Measurements from ENCODE around the gene CEMIP2.
A peak's percentile ranks its signal among the peaks of the same experiment; 100 is the strongest.
"Not testable (repeated sequence)": the region's sequence is repeated elsewhere in the genome, so short reads cannot be mapped to it uniquely, and the experiment has no call there.

CEMIP2 gene, protein sequence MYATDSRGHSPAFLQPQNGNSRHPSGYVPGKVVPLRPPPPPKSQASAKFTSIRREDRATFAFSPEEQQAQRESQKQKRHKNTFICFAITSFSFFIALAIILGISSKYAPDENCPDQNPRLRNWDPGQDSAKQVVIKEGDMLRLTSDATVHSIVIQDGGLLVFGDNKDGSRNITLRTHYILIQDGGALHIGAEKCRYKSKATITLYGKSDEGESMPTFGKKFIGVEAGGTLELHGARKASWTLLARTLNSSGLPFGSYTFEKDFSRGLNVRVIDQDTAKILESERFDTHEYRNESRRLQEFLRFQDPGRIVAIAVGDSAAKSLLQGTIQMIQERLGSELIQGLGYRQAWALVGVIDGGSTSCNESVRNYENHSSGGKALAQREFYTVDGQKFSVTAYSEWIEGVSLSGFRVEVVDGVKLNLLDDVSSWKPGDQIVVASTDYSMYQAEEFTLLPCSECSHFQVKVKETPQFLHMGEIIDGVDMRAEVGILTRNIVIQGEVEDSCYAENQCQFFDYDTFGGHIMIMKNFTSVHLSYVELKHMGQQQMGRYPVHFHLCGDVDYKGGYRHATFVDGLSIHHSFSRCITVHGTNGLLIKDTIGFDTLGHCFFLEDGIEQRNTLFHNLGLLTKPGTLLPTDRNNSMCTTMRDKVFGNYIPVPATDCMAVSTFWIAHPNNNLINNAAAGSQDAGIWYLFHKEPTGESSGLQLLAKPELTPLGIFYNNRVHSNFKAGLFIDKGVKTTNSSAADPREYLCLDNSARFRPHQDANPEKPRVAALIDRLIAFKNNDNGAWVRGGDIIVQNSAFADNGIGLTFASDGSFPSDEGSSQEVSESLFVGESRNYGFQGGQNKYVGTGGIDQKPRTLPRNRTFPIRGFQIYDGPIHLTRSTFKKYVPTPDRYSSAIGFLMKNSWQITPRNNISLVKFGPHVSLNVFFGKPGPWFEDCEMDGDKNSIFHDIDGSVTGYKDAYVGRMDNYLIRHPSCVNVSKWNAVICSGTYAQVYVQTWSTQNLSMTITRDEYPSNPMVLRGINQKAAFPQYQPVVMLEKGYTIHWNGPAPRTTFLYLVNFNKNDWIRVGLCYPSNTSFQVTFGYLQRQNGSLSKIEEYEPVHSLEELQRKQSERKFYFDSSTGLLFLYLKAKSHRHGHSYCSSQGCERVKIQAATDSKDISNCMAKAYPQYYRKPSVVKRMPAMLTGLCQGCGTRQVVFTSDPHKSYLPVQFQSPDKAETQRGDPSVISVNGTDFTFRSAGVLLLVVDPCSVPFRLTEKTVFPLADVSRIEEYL (N-terminal part only)

DNA sequence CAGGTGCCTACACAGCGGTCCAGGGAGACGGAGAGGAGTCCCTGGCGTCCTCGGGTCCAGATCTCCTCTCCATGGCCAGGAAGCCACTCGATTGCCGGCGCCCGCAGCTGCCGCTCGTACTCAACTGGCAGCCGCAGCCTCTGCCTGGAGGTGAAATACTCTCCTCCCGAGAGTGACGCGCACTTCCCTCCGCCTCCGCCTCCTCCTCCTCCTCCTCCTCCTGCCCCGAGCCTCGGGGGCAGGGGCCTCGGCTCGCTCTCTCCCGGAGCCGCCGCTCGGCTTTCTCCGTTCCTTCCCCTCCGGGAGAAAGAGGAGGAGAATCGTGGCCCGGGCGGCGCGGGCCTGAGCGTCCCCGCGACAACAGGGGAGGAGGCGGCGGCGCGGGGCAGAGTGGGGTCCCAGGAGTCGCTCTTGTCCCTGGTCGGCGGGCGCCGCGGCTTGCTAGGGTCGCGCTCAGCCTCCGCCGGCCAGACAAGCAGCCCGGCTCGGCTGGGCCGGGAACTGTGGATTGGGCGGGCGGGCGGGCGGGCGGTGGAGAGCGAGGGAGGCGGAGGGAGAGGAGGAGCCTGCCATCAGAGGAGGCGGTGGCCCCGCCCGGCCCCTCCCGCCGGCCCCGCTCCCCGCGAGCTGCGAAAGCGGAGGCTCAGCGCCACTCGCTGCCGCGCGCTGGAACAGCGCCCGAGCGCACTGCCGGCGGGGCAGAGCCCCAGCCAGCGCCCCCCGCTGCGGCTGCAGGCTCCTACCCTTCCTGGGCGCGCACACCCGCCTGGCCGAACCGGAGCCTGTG lies at the start of gene CEMIP2:
Gene CEMIP2, minus strand, starts transcription at position 126 of the 787 bp plus-strand sequence. CDS start 18,140 bp downstream, outside the sequence.
- peak; percentile 94 for DNase-seq

DNA sequence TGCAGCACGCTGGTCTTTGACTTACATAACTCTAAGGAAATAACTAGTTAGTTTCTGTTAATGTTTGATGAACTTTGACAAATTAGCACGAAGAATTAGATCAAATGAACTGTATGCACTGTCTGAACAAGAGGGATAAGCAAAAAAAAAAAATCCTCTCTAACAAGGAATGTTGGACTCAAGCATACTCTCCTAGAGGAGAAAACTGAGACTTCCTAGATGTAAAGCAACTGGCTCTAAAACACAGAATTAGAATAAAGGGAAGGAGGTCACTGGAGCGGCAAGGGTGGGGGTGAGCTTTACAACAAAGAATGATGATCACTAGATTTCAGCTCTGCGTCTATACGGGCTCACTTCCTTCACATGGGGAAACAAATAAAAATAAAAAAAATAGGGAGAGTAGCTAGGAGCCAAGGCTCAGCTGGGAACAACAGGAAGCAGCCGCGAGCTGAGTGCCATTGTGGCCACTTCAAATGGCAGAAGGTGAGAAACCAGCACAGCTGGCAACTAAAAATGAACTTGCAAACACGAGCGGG lies 48.7 kb upstream of the CEMIP2 start:
- DNase-seq: no peak

DNA sequence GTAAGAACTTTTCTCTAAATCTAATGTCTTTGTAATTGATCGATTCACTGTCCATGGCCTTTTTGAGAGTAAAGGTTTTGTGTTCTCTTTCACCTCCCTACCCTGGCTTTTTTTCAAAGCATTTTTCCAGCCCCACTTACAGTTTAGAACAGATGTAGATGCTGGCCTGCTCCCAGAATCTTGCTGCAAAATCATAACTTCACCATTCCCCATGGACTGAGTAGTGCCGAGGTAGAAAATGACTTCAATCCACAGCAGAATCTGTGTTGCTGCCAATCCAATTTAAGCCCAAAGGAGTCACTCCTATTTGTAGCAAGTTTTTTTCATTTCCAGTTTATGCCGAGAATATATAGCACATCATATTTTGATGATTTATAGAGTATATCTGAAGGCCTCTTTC lies 46.5 kb upstream of the CEMIP2 start:
- no peak for DNase-seq

DNA sequence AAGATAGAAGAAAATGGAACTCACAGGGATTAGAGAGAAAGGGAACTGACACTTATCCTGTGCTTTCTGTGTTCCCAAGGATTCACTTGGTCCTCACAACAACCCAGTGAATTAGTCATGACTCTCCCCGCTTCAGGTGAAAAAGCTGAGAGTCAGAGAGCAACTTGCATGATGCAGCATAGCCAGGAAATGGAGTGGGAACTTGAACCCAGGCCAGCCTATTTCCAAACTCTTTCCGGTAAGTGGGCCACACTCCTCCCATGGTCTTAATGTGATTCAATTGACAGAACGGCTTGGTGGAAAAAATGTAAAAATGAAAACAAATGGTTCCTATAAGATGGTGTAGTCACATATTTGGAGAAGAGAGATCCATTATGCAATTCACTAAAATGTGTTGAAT lies 45.9 kb upstream of the CEMIP2 start:
- DNase-seq: no peak

DNA sequence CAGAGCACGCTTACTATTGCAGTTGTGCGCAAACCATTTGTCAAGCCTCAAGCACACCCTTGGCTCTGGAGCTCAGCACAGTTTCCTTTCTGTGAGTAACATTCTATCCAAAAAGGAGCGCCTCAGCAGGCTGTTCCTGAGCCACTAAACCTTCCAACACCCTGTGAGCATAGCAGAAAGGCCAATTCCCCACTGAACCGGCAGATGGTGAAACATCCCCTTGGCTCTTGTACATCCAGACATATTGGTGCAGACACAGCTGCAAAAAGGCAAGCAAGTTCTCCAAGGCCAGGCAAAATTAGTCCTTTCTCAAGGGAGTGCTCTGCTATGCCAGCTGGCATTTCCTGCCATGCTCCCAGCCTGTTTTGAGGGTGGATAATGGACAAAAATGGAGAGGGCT lies 44.1 kb upstream of the CEMIP2 start:
- DNase-seq: no peak

DNA sequence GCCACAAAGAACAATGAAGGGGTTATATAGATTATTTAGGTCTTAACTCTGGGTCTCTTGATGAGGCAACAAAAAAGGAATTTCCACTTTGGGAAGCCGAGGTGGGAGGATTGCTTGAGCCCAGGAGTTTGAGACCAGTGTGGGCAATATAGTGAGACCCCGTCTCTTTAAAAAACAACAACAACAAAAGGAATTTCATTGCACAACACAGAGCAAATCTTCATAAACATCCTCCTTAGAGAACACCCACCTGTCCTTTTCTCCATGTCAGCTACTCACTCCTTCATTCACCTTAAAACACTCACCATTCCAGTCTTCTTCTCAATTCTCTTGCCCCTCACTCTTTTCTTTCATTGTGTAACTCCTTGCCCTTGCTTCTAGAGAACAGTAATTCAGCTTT lies 39.8 kb upstream of the CEMIP2 start:
- no peak for DNase-seq

DNA sequence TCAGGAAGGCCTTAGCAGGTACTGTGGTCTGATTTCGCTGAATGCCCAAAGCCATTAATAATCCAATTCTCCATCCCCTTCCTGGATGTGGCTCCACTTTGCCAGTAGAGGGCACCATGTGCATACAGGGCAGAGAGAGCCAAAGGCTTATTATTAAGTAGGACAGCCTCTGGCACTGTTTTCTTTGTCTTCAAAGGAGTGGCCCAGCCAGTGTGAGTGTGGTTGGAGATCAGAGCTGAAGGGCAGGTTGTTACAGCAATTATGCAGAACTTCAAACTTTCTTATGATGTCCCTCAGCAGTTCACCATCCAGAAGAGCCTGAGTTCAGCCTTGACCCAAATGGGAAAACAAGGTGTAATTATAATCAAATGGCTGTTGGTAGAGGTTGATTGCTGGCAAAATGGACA lies 38.6 kb upstream of the CEMIP2 start:
- DNase-seq: peak; percentile 78

DNA sequence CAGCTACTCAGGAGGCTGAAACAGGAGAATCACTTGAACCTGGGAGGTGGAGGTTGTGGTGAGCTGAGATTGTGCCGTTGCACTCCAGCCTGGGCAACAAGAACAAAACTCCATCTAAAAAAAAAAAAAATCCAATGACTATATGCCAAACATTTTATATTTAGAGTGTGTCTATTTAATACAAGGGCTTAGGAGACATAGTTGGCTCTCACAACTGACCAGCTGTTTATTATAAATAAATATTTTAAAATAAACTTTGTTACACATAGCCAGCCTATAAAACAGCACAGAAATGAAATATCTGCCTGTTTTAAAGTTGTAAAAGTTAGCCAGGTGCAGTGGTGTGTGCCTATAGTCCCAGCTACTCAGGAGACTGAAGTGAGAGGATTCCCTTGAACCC lies 36.8 kb upstream of the CEMIP2 start:
- DNase-seq: not testable (repeated sequence)

DNA sequence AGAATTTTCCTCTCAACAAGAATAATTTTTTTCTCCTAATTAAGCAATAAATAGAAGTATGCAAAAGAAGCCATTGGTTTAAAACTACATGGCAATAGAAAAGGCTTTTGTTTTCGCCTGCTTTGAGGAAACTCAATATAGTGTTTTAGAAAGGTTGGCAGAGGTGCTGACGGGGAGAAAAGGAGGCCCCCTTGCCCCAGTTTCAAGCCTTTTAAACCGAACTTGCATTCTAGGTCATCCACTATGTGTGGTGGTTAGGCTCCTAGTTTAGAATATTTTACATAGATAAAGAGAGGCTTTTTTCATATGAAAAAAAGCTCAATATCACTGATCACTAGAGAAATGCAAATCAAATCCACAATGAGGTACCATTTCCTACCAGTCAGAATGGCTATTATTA lies 33.5 kb upstream of the CEMIP2 start:
- DNase-seq: no peak

DNA sequence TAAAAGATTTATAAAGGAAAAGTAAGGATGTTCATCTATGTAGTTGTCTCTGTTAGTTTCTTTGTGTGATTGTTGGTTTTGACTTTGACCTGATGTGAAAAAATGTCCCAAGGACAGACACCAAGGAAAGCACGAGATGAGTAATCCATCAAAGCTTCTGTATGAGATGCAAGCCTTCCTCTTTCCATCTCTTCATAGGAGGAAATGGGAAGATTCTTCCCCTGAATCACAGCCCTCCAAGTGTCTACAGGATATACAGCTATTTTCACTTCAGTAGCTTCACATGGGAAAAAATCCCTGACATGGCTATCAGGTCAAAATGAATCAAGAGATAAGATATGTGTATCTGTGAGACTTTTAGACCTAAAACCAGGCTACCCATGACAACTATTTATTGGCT lies 29.0 kb upstream of the CEMIP2 start:
- peak; percentile 10 for DNase-seq

DNA sequence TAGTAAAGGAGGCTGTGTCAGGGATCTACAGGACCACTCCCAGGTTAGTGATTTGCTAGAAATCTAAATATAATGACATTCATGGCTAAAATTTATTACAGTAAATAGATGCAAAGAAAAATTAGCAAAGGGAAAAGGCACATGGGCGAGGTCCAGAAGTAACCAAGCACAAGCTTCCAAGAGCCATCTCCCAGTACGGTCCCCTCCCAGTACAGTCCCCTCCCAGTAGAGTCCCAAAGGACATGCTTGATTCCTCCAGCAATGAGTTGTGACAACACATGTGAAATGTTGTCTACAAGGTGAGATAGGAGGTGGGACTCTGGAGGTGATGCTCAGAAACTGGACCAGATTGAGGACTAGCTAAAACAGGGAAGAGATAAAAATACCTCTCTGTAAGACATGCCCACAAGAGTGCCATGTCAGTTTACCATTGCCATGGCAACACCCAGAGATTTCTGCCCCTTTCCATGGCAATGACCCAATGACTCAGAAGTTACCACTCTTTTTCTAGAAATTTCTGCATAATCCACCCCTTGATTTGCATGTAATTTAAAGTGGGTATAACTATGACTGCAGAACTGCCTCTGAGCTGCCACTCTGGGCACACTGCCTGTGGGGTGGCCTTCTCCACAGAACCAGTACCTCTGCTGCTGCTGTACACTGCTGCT lies 27.9 kb upstream of the CEMIP2 start:
- DNase-seq: no peak

DNA sequence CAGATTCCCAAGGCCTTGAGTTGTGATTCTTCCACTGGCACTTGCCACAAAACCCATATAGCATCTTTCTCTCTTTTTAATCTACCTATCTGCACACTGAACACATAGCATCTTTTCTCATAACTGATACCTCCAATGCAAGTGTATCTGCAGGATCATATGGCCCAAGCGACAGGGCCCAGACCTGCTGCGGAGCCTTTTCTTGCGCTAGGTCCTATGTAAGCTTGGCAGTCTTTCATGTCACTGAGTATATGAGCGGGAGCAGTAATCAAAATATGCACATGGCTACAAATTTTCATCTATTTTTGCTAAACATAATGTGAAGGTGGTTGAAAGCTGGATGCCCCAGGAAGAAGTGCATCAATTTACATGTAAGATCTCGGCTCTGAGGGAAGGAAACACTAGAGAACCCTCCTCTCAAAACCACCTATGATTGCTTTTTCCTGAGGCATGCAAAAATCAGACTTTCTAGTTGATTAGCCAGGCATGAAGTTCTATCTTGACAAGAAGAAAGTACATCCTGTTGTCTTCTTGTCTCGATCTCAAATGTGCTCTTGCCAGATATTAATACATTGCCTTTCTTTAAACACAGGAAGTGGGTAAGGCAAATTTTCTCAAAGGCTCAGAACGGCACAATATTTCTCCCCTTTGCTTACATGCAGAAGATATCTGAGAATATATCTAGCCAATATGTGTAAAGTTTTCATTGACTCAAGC lies 26.9 kb upstream of the CEMIP2 start:
- DNase-seq: no peak

DNA sequence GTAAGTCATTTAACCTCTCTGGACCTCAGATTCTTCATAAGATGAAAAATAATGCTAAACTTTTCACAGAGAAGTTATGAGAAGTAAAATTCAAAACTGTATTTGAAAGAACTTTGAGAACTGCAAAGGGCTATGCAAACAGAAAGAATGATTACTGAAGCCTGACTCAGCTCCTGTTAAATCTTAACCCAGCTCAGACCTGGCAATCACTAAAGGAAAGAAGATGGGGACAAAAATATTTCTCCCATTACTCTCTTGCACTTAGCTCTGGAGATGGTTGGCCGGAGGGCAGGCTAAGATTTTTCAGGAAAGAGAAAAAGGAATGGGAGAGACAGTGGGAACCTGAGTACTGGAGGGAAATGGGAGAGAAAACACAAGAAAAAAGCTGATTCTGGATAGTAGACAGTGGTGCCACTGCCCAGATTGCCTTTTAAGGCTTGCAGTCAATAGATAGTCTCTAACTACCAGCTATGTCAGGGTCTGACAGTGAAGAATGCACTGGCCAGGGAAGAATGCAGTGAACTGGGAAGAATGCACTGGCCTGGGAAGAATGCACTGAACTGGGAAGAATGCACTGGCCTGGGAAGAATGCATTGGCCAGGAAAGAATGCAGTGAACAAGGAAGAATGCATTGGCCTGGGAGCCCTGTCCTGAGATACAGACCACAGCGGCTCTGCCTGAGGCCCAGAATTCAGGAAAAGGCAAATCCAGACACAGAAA lies 25.2 kb upstream of the CEMIP2 start:
- no peak for DNase-seq

DNA sequence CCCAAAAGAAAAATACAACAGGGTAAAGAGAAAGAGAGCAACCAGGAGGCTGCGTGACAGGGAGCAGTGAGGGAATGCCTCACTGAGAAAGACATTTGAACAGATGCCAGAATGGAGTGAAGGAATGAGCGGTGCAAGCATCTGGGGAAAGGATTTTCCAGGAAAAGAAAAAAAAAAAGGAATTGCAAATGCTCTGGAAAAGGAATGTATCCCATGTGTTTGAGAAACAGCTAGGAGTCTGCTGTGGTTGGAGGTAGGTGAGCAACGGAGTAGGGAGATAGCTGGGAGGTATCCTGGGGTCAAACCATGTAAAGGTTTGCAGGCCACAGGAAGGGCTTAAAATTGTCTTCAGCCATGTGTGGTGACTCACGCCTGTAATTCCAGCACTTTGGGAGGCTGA lies 23.6 kb upstream of the CEMIP2 start:
- DNase-seq: no peak

DNA sequence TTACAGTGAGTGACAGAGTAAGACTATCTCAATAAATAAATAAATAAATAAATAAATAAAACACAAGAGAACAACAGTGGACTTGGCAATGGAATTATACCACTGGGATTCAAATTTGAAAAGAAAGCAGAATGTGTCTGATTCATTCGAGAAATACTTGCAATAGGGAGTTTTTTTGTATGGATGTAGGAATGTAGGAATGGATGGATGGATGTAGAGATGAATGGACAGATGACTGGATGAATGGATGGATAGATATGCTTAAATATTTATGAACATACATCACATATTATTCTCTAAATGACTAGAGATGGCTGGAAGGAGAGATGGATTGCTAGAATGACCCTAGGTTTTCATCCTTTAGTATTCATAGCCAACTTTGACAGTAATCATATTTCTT lies 22.0 kb upstream of the CEMIP2 start:
- DNase-seq: no peak

DNA sequence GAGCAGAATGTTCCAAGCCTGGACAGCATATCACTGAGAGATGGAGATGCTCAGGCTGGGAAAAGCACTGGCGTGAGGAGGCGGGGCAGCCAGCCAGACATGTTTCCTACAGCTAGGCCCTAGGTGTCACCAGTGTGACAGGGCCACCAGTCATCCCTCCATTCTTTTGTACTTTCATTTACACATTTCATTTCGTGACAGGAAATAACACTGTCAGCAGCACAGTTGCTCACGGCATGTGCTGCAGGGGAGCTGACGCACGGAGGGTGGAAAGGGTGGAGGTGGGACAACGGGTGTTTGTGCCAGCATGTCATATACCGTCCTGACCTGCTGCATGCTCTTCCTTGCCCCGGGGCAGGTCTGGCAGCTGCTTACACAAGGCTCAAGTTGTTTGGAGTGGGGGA lies 14.8 kb upstream of the CEMIP2 start:
- DNase-seq: no peak

DNA sequence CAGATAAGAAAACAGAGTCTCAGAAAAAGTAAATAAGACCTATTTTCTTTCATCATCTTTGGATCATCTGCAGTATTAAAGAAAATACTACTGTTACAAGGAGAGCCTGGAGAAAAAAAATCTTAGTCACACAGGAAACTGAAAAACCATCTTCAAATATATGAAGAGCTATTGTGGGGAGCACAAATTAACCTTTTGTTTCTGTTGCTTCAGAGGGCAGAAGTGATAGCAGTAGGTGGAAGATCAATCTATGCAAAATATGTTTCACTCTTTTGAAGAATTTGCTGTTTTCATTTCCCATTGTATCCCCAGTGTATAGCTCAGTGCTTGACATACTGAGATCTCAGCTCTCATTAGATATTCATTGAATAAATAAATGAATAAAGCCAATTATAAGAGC lies 13.1 kb upstream of the CEMIP2 start:
- DNase-seq: no peak

DNA sequence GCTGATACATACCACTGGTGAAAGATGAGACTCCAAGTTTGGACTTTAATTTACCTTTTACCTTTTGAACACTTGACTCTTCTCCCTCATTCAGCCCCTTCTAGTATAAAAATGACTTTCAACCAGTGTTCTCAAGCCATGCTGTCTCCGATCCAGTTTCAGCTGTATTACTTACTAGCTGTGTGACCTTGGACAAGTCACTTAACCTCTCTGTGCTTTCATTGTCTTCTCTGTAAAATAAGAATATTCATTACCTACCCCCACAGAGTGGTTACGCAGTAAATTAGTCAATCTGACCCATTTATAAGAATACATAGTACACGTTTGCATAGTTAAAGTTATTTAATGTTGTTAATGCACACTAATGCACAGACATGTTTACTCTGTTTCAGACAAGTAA lies 12.6 kb upstream of the CEMIP2 start:
- DNase-seq: no peak

DNA sequence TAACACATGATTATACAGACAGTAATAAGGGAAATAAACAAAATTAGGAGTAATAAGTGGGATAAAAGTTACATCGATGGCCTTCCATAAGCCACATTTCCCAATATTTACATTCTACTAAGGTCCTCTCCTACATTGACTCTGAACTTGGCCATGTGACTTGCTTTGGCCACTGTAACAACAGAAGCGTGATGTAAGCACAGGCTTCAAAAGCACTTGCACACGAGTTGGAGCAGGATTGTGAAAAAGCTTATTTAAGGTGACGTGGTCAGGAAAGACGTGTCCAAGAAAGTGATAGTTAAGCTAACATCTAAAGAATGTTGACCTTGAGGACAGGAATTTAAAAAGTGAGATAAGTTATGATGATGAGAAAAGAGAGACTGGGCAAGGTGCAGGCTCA lies 9.8 kb upstream of the CEMIP2 start:
- no peak for DNase-seq

DNA sequence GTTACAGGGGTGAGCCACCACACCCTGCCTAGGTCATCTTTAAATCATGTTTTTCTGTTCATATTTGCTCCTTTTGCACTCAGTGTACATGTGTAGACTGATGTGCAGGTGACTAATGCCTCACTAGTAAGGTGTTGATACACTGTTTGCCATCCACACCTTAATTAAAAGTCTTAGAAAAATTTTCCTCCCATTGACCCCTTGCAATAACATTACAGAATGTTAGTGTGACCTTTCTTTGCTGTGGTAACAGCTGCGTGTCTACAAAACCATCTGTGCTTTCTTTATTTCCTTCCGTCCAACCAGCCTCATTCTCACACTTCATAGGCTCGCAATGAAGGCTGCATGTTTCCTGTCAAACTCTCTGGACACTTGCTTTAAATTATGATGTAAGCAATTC lies 6.6 kb upstream of the CEMIP2 start:
- DNase-seq: no peak
